GM12872 (cell line): ENCODE results near the gene PLXND1.

Experiments used
- CTCF ChIP-seq: IDR thresholded peaks from 3 replicates; pipeline ENCODE4 v1.5.1; 2011; ENCODE audit warnings: low read depth, mild to moderate bottlenecking, low read length, moderate library complexity; ENCODE audit not compliant: insufficient read depth

PLXND1 gene

GRCh38 chr3:129599073-129599472 lies 7.4 kb downstream of the PLXND1 start:
- TF ChIP-seq CTCF: no peak

GRCh38 chr3:129598484-129598883 lies 8.0 kb downstream of the PLXND1 start:
- no peak for TF ChIP-seq CTCF

GRCh38 chr3:129598000-129598381 lies 8.5 kb downstream of the PLXND1 start:
- TF ChIP-seq CTCF: no peak

- no peak for TF ChIP-seq CTCF
These were observed 9.1 kb downstream of the PLXND1 start for GRCh38 chr3:129597087-129597999.

GRCh38 chr3:129596194-129597086 lies 10.0 kb downstream of the PLXND1 start:
- TF ChIP-seq CTCF: no peak

- no peak for TF ChIP-seq CTCF
These were observed 10.8 kb downstream of the PLXND1 start for GRCh38 chr3:129595544-129596193.

- TF ChIP-seq CTCF: no peak
These were observed 11.5 kb downstream of the PLXND1 start for GRCh38 chr3:129594907-129595390.
